ENCODE results near the gene SLX9. TPM values are rescaled to one million over a fixed set of nuclear protein-coding genes. Genes with fewer than 3 reads are reported as not detected.

SLX9 gene
- total RNA-seq, 1 donor from 2014 or later = 33.1 TPM

DNA sequence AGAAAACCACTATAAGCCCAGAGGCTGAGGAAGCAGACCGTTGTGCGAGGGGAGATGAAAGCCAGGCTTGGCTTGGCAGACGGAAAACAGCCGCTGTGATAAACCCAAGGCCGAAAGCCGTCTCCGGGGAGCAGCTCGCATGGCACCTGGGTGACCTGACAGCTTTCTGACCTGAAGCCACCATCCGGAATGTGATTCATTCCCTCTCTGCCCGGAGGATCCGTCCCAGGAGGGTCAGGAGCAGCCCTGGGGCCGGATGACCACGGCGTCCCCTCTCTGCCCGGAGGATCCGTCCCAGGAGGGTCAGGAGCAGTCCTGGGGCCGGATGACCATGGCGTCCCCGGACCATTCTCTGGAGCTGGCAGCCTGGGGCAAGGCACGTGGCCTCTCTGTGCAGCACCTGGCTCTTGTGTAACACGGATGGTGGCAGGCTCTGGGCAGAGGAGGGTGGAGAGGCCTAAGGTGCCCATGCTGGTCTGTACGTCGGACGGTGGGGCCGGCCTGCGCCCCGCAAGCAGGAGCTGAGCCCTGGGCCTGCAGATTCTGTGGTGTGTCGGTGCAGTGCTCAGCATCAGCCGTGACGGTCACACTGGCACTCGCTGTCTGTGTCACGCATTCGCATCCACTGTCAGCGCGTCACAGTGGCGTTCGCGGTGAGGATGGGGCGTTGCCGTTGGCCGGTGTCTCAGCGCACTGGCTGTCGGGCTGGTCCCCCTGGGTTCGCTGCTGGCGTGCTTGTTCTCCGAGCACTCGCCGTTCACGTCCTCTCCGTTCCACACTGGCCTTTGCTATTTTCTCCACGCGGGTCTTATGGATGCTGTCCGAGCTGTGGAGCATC is 50.3 kb downstream of the SLX9 start:
- no peak for DNase-seq (ENCODE audit: low spot score, unreplicated experiment)
- Mint-ChIP-seq H3K4me1 (ENCODE audit: low read depth) (peaks cover 2% of the 10 kb centered on the region), H3K4me3 (ENCODE audit: low read depth) (no peak overlapping the region), H3K27me3 (peaks cover 4% of the 10 kb centered on the region), H3K27ac (no peak overlapping the region), H3K36me3 (ENCODE audit: insufficient read depth) (no peaks in the 10 kb centered on the region), H3K9me3 (ENCODE audit: low read depth) (no peaks in the 10 kb centered on the region)
- TF ChIP-seq, protein P1, sequence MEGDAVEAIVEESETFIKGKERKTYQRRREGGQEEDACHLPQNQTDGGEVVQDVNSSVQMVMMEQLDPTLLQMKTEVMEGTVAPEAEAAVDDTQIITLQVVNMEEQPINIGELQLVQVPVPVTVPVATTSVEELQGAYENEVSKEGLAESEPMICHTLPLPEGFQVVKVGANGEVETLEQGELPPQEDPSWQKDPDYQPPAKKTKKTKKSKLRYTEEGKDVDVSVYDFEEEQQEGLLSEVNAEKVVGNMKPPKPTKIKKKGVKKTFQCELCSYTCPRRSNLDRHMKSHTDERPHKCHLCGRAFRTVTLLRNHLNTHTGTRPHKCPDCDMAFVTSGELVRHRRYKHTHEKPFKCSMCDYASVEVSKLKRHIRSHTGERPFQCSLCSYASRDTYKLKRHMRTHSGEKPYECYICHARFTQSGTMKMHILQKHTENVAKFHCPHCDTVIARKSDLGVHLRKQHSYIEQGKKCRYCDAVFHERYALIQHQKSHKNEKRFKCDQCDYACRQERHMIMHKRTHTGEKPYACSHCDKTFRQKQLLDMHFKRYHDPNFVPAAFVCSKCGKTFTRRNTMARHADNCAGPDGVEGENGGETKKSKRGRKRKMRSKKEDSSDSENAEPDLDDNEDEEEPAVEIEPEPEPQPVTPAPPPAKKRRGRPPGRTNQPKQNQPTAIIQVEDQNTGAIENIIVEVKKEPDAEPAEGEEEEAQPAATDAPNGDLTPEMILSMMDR (IDR thresholded peaks at IDR 0.05; ENCODE audit: unreplicated experiment) = no peak

DNA sequence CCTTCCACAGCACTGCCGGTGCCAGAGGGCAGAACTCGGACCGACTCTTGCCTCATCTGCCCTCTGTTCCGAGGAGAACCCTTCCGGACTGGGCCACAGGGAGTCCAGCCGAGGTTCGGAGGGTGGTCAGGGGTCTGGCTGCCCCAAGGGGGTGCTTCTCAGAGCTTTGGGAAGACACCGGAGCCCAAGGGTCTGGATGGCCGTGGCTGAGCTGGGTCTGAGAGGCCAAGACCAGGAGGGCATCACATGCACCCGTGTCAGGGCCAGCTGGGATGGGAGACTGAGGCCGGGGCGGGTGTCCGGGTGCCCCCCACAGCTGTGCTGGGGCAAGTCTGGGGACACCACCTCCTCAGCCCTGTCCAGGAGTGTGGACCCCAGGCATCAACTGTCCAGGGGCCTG is 51.1 kb downstream of the SLX9 start:
- H3K27ac Mint-ChIP-seq = no peak overlapping the region
- TF ChIP-seq, protein P1 (IDR thresholded peaks at IDR 0.05; ENCODE audit: unreplicated experiment) = no peak
- H3K27me3 Mint-ChIP-seq = peaks cover 4% of the 10 kb centered on the region
- no peaks in the 10 kb centered on the region for H3K9me3 Mint-ChIP-seq (ENCODE audit: low read depth)
- H3K36me3 Mint-ChIP-seq (ENCODE audit: insufficient read depth) = no peaks in the 10 kb centered on the region
- no peak for DNase-seq (ENCODE audit: low spot score, unreplicated experiment)
- H3K4me1 Mint-ChIP-seq (ENCODE audit: low read depth) = peaks cover 2% of the 10 kb centered on the region
- H3K4me3 Mint-ChIP-seq (ENCODE audit: low read depth) = no peak overlapping the region

DNA sequence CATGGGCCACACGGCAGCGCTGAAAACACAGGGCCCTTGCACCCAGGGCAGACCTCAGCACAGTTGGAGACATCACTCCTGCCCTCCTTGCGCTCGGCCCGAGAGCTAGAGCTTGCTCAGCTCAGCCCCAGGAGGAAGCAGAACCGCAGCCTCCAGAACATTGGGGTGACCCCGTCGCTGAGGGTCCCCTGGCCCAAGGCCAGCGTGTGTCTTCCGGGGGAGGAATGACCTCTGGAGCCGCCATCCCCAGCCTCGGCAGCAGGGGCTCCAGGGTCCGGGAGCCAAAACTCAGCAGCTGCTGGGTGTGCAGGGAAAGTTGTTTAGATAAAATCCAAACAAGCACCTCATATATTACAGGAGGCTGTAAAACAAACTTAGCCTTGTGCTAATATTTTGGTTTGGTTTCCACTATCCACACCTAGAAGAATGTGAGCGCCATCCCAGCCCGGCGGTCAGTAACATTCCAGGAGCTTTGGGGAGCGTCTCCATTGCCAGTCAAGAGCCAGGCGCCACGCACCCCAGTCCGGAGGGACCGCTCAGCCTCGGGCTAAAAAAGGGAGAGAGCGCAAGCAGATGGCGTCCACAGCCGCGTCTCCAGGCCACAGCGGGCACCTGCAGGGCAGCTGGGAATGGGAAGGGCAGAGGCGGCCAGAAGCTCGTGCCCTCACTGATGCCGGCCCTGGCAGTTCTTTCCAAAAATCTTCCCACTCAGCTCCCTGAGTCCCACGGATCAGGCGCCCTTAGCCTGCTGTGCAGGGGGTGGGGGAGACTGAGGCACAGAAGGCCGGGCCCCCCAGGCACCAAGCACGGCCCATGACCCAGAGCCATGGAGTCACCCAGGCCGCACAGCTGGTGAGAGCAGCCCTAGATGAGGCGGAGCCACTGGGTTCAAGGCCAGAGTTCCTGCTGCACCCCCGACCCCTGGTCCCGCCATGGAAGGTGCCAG is 52.0 kb downstream of the SLX9 start:
- TF ChIP-seq, protein P1 (IDR thresholded peaks at IDR 0.05; ENCODE audit: unreplicated experiment) = no peak
- H3K27ac Mint-ChIP-seq = no peak overlapping the region
- no peak for DNase-seq (ENCODE audit: low spot score, unreplicated experiment)
- no peaks in the 10 kb centered on the region for H3K36me3 Mint-ChIP-seq (ENCODE audit: insufficient read depth)
- H3K4me1 Mint-ChIP-seq (ENCODE audit: low read depth) = peaks cover 3% of the 10 kb centered on the region
- H3K9me3 Mint-ChIP-seq (ENCODE audit: low read depth) = no peaks in the 10 kb centered on the region
- peaks cover 4% of the 10 kb centered on the region for H3K27me3 Mint-ChIP-seq
- H3K4me3 Mint-ChIP-seq (ENCODE audit: low read depth) = no peak overlapping the region

DNA sequence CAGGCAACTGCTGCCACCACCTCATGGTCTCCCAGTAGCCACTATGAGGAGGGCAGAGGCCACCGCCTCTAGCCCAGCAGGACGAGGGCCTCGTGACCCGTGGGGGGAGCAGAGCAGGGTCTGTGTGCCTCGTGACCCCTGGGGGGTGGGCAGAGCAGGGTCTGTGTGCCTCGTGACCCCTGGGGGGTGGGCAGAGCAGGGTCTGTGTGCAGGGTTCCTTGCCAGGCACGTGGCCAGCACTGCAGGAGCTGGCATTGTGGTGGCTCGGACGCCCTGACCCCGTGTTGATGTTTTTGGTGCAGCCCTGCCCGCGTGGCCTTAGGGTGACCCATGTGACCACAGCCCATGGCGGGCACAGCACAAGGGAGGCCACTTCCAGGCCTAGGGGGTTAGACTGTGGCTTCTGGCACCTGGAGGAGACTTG is 52.8 kb downstream of the SLX9 start:
- Mint-ChIP-seq H3K27me3 (peaks cover 4% of the 10 kb centered on the region), H3K36me3 (ENCODE audit: insufficient read depth) (no peaks in the 10 kb centered on the region), H3K27ac (no peak overlapping the region), H3K4me3 (ENCODE audit: low read depth) (no peak overlapping the region), H3K4me1 (ENCODE audit: low read depth) (peaks cover 3% of the 10 kb centered on the region), H3K9me3 (ENCODE audit: low read depth) (no peaks in the 10 kb centered on the region)
- TF ChIP-seq, protein P1 (IDR thresholded peaks at IDR 0.05; ENCODE audit: unreplicated experiment) = no peak
- no peak for DNase-seq (ENCODE audit: low spot score, unreplicated experiment)

DNA sequence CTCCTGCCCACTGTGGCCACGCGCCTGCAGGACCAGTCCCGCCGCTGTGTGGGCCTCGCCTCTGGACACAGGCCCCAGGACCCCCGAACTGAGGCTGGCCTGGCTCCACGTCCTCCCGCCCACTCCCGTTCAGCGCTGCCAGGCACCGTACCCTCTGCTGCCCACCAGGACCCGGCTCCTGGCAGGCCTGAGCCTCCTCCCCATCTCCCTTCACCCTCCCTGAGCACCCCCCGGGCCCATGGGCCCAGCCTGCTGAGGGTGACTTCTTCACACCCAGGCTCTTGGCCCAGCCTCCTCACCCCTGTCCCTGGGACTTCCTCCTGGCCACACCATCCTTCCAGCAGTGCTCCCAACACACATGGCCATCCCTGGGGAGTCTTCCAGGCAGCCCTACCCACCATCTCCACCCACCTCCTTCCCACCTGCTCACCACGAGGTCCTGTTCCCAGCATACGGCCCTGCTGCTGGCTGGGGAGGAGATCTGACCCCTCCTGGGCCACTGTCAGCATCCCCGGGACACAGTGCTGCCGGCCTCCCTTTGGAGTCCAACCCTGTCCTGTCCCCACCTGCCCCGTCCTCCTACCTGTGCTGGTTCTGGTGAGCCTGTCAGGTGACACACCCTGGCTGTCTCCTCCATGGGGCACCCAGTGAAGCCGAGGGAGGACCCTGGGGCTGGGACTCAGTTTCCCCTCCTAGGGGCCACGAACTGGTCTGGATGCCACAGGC is 53.7 kb downstream of the SLX9 start:
- DNase-seq (ENCODE audit: low spot score, unreplicated experiment) = no peak
- no peaks in the 10 kb centered on the region for H3K36me3 Mint-ChIP-seq (ENCODE audit: insufficient read depth)
- no peak overlapping the region for H3K4me3 Mint-ChIP-seq (ENCODE audit: low read depth)
- peaks cover 4% of the 10 kb centered on the region for H3K27me3 Mint-ChIP-seq
- TF ChIP-seq, protein P1 (IDR thresholded peaks at IDR 0.05; ENCODE audit: unreplicated experiment) = no peak
- H3K9me3 Mint-ChIP-seq (ENCODE audit: low read depth) = no peaks in the 10 kb centered on the region
- no peak overlapping the region for H3K27ac Mint-ChIP-seq
- H3K4me1 Mint-ChIP-seq (ENCODE audit: low read depth) = peaks cover 2% of the 10 kb centered on the region
